ENCODE results near the gene EIF4G3.
"Not testable (repeated sequence)": the region's sequence is repeated elsewhere in the genome, so short reads cannot be mapped to it uniquely, and the experiment has no call there.

DNA sequence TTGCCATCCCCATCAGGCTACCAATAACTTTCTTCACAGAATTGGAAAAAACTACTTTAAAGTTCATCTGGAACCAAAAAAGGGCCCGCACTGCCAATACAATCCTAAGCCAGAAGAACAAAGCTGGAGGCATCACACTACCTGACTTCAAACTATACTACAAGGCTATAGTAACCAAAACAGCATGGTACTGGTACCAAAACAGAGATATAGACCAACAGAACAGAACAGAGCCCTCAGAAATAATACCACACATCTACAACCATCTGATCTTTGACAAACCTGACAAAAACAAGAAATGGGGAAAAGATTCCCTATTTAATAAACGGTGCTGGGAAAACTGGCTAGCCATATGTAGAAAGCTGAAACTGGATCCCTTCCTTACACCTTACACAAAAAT lies 84.2 kb downstream of the EIF4G3 start:
- TF ChIP-seq, protein P1, sequence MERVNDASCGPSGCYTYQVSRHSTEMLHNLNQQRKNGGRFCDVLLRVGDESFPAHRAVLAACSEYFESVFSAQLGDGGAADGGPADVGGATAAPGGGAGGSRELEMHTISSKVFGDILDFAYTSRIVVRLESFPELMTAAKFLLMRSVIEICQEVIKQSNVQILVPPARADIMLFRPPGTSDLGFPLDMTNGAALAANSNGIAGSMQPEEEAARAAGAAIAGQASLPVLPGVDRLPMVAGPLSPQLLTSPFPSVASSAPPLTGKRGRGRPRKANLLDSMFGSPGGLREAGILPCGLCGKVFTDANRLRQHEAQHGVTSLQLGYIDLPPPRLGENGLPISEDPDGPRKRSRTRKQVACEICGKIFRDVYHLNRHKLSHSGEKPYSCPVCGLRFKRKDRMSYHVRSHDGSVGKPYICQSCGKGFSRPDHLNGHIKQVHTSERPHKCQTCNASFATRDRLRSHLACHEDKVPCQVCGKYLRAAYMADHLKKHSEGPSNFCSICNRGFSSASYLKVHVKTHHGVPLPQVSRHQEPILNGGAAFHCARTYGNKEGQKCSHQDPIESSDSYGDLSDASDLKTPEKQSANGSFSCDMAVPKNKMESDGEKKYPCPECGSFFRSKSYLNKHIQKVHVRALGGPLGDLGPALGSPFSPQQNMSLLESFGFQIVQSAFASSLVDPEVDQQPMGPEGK (CRISPR knock-in tag; IDR thresholded peaks at IDR 0.05; ENCODE audit: borderline replicate concordance): not testable (repeated sequence)
- TF ChIP-seq, protein P2, sequence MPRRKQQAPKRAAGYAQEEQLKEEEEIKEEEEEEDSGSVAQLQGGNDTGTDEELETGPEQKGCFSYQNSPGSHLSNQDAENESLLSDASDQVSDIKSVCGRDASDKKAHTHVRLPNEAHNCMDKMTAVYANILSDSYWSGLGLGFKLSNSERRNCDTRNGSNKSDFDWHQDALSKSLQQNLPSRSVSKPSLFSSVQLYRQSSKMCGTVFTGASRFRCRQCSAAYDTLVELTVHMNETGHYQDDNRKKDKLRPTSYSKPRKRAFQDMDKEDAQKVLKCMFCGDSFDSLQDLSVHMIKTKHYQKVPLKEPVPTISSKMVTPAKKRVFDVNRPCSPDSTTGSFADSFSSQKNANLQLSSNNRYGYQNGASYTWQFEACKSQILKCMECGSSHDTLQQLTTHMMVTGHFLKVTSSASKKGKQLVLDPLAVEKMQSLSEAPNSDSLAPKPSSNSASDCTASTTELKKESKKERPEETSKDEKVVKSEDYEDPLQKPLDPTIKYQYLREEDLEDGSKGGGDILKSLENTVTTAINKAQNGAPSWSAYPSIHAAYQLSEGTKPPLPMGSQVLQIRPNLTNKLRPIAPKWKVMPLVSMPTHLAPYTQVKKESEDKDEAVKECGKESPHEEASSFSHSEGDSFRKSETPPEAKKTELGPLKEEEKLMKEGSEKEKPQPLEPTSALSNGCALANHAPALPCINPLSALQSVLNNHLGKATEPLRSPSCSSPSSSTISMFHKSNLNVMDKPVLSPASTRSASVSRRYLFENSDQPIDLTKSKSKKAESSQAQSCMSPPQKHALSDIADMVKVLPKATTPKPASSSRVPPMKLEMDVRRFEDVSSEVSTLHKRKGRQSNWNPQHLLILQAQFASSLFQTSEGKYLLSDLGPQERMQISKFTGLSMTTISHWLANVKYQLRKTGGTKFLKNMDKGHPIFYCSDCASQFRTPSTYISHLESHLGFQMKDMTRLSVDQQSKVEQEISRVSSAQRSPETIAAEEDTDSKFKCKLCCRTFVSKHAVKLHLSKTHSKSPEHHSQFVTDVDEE (CRISPR knock-in tag; IDR thresholded peaks at IDR 0.05): not testable (repeated sequence)
- not testable (repeated sequence) for TF ChIP-seq OSR1 (CRISPR knock-in tag; IDR thresholded peaks at IDR 0.05); BACH2 (CRISPR knock-in tag; IDR thresholded peaks at IDR 0.05; ENCODE audit: borderline replicate concordance); ARNTL (CRISPR knock-in tag; IDR thresholded peaks at IDR 0.05; ENCODE audit: borderline replicate concordance, low read depth); ZFP30 (CRISPR knock-in tag; IDR thresholded peaks at IDR 0.05); PPARA (CRISPR knock-in tag; IDR thresholded peaks at IDR 0.05; ENCODE audit: borderline replicate concordance); TOX (CRISPR knock-in tag; IDR thresholded peaks at IDR 0.05; ENCODE audit: borderline replicate concordance); RARB (CRISPR knock-in tag; IDR thresholded peaks at IDR 0.05); ZC3H10 (CRISPR knock-in tag; IDR thresholded peaks at IDR 0.05); ESRRG (CRISPR knock-in tag; IDR thresholded peaks at IDR 0.05); ZFP3 (CRISPR knock-in tag; IDR thresholded peaks at IDR 0.05)
- TF ChIP-seq, protein P3, sequence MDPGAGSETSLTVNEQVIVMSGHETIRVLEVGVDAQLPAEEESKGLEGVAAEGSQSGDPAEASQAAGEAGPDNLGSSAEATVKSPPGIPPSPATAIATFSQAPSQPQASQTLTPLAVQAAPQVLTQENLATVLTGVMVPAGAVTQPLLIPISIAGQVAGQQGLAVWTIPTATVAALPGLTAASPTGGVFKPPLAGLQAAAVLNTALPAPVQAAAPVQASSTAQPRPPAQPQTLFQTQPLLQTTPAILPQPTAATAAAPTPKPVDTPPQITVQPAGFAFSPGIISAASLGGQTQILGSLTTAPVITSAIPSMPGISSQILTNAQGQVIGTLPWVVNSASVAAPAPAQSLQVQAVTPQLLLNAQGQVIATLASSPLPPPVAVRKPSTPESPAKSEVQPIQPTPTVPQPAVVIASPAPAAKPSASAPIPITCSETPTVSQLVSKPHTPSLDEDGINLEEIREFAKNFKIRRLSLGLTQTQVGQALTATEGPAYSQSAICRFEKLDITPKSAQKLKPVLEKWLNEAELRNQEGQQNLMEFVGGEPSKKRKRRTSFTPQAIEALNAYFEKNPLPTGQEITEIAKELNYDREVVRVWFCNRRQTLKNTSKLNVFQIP (CRISPR knock-in tag; IDR thresholded peaks at IDR 0.05; ENCODE audit: borderline replicate concordance, low read depth): not testable (repeated sequence)
- TF ChIP-seq, protein P4, sequence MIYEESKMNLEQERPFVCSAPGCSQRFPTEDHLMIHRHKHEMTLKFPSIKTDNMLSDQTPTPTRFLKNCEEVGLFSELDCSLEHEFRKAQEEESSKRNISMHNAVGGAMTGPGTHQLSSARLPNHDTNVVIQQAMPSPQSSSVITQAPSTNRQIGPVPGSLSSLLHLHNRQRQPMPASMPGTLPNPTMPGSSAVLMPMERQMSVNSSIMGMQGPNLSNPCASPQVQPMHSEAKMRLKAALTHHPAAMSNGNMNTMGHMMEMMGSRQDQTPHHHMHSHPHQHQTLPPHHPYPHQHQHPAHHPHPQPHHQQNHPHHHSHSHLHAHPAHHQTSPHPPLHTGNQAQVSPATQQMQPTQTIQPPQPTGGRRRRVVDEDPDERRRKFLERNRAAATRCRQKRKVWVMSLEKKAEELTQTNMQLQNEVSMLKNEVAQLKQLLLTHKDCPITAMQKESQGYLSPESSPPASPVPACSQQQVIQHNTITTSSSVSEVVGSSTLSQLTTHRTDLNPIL (CRISPR knock-in tag; IDR thresholded peaks at IDR 0.05; ENCODE audit: low read depth): not testable (repeated sequence)
